ENCODE measurements around the gene NDUFV1. TPM values are rescaled to one million over a fixed set of nuclear protein-coding genes. Genes with fewer than 3 reads are reported as not detected.
"Not testable (repeated sequence)": the region's sequence is repeated elsewhere in the genome, so short reads cannot be mapped to it uniquely, and the experiment has no call there.

NDUFV1 gene
- total and polyA plus RNA-seq, 10 donors: 132 to 258 (median 199) TPM

DNA sequence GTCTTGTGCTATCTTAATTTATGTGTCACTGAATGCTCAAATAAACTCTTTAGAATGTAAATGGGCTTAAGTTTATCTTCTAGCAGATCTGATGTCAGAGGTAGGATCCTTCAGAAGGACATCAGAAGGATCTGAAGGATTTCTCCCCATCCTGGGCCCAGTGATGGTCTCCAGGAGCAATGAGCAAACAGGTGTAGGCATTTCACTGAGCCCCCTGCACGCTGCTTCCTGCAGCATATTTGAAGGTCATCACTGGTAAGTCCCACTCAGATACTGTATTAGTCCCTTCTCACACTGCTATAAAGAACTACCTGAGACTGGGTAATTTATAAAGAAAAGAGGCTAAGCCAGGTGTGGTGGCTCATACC, 18.6 kb upstream of the NDUFV1 start:
- DNase-seq: no peak
- 33 to 82% (median 59%) methylated on average over 1 of the region's 1 CpG for WGBS, 5 donors
- H3K36me3 ChIP-seq: peaks cover 0 to 45% (median 4%) of the 10 kb centered on the region in 6 donors
- H3K9me3 ChIP-seq: no peaks in the 10 kb centered on the region
- H3K27me3 ChIP-seq (replicated peaks in 1 of 7): no peaks in the 10 kb centered on the region
- intact Hi-C loops (cut with DNase I; ENCODE audit: low total_unique reads): no loop called here
- no peak overlapping the region for H3K4me3 ChIP-seq
- H3K27ac ChIP-seq: peak overlapping the region; percentile 27 to 94 (median 77)
- no peak for TF ChIP-seq POLR2AphosphoS5 (IDR thresholded peaks at IDR 0.05)
- TF ChIP-seq, protein P1, sequence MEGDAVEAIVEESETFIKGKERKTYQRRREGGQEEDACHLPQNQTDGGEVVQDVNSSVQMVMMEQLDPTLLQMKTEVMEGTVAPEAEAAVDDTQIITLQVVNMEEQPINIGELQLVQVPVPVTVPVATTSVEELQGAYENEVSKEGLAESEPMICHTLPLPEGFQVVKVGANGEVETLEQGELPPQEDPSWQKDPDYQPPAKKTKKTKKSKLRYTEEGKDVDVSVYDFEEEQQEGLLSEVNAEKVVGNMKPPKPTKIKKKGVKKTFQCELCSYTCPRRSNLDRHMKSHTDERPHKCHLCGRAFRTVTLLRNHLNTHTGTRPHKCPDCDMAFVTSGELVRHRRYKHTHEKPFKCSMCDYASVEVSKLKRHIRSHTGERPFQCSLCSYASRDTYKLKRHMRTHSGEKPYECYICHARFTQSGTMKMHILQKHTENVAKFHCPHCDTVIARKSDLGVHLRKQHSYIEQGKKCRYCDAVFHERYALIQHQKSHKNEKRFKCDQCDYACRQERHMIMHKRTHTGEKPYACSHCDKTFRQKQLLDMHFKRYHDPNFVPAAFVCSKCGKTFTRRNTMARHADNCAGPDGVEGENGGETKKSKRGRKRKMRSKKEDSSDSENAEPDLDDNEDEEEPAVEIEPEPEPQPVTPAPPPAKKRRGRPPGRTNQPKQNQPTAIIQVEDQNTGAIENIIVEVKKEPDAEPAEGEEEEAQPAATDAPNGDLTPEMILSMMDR (IDR thresholded peaks at IDR 0.05 in 8 of 11, conservative IDR thresholded peaks at IDR 0.05 in 3 of 11): no peak
- no peak for TF ChIP-seq POLR2A (IDR thresholded peaks at IDR 0.05)
- peaks cover 16 to 76% (median 58%) of the 10 kb centered on the region in 6 donors for H3K4me1 ChIP-seq

GRCh38 chr11:67588899-67589415, 17.8 kb upstream of the NDUFV1 start:
- H3K27me3 ChIP-seq (replicated peaks in 1 of 7); intact Hi-C loops (cut with DNase I; ENCODE audit: low total_unique reads); DNase-seq; H3K9me3 ChIP-seq; H3K4me3 ChIP-seq: not testable (repeated sequence)
- 60 to 72% (median 66%) methylated on average over 11 of the region's 11 CpGs for WGBS, 5 donors
- H3K27ac ChIP-seq: peak overlapping the region in 4 of 8 donors; percentile 76 to 94 (median 79)
- H3K4me1 ChIP-seq: peaks cover 16 to 68% (median 54%) of the 10 kb centered on the region in 6 donors
- peaks cover 0 to 45% (median 4%) of the 10 kb centered on the region in 6 donors for H3K36me3 ChIP-seq

GRCh38 chr11:67592880-67593564, 13.7 kb upstream of the NDUFV1 start:
- peaks cover 0 to 11% (median 2%) of the 10 kb centered on the region in 8 donors for H3K9me3 ChIP-seq
- no peak overlapping the region for H3K4me3 ChIP-seq
- peaks cover 0 to 27% (median 13%) of the 10 kb centered on the region in 6 donors for H3K4me1 ChIP-seq
- WGBS, 5 donors: 81 to 86% (median 84%) methylated on average over 12 of the region's 12 CpGs
- H3K27ac ChIP-seq: no peak overlapping the region
- intact Hi-C loops (cut with DNase I; ENCODE audit: low total_unique reads): no loop called here
- no peaks in the 10 kb centered on the region for H3K27me3 ChIP-seq (replicated peaks in 1 of 7)
- H3K36me3 ChIP-seq: peaks cover 0 to 16% (median 0%) of the 10 kb centered on the region in 6 donors
- TF ChIP-seq, protein P1 (IDR thresholded peaks at IDR 0.05 in 8 of 11, conservative IDR thresholded peaks at IDR 0.05 in 3 of 11): no peak
- TF ChIP-seq POLR2A (IDR thresholded peaks at IDR 0.05): no peak
- TF ChIP-seq POLR2AphosphoS5 (IDR thresholded peaks at IDR 0.05): no peak
- DNase-seq: peak; percentile 52

DNA sequence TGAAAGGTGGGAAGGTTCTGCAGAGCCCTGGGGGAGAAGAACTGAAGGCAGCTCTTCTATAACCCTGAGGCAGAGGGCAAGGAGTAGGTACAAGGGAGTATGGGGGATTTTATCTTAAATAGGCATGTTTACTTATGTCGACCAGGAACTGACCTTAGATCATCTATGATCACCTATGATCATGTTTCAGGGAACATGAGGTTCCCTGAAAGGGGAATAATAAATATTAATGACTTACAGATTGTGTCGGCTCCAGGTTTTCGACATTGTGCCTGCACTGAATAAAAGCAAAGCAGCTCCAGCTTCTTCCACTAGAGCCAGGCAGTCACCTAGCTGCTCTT, 13.2 kb upstream of the NDUFV1 start:
- Histone ChIP-seq H3K27me3 (replicated peaks in 1 of 7) (no peaks in the 10 kb centered on the region), H3K4me3 (no peak overlapping the region), H3K4me1 (peaks cover 0 to 22% (median 8%) of the 10 kb centered on the region in 6 donors), H3K27ac (no peak overlapping the region), H3K36me3 (peaks cover 0 to 11% (median 0%) of the 10 kb centered on the region in 6 donors), H3K9me3 (peaks cover 0 to 11% (median 2%) of the 10 kb centered on the region in 8 donors)
- TF ChIP-seq, protein P1 (IDR thresholded peaks at IDR 0.05 in 8 of 11, conservative IDR thresholded peaks at IDR 0.05 in 3 of 11): no peak
- TF ChIP-seq POLR2AphosphoS5 (IDR thresholded peaks at IDR 0.05): no peak
- TF ChIP-seq POLR2A (IDR thresholded peaks at IDR 0.05): no peak
- intact Hi-C loops (cut with DNase I; ENCODE audit: low total_unique reads): no loop called here
- 71 to 90% (median 78%) methylated on average over 3 of the region's 3 CpGs for WGBS, 5 donors
- no peak for DNase-seq

Data from spleen (tissue), 11 donors.